Measurements from ENCODE around the gene SLC35G2.

- TF ChIP-seq CTCF (IDR thresholded peaks at IDR 0.05) (no peak), ZFX (IDR thresholded peaks at IDR 0.05; ENCODE audit: borderline replicate concordance) (no peak)
Measured at GRCh38 chr3:136883967-136884720, 65.2 kb downstream of the SLC35G2 start.

Measured in 22Rv1 (cell line).